ENCODE results near the gene TMEM109.
"Not testable (repeated sequence)": the region's sequence is repeated elsewhere in the genome, so short reads cannot be mapped to it uniquely, and the experiment has no call there.

Gene TMEM109

GRCh38 chr11:60878245-60879101 lies 35.5 kb upstream of the TMEM109 start:
- DNase-seq (ENCODE audit: low spot score) = no peak

GRCh38 chr11:60879104-60879503 lies 34.9 kb upstream of the TMEM109 start:
- no peak for DNase-seq (ENCODE audit: low spot score)

- DNase-seq (ENCODE audit: low spot score) = no peak
Observed at GRCh38 chr11:60879971-60880588, 33.9 kb upstream of the TMEM109 start.

GRCh38 chr11:60880643-60881282 lies 33.2 kb upstream of the TMEM109 start:
- DNase-seq (ENCODE audit: low spot score) = no peak

GRCh38 chr11:60887556-60887955 lies 26.4 kb upstream of the TMEM109 start:
- no peak for DNase-seq (ENCODE audit: low spot score)

GRCh38 chr11:60889869-60890311 lies 24.1 kb upstream of the TMEM109 start:
- no peak for DNase-seq (ENCODE audit: low spot score)

GRCh38 chr11:60890696-60891095 lies 23.3 kb upstream of the TMEM109 start:
- no peak for DNase-seq (ENCODE audit: low spot score)

GRCh38 chr11:60891103-60891741 lies 22.7 kb upstream of the TMEM109 start:
- DNase-seq (ENCODE audit: low spot score) = no peak

- no peak for DNase-seq (ENCODE audit: low spot score)
Observed at GRCh38 chr11:60895687-60896086, 18.3 kb upstream of the TMEM109 start.

- DNase-seq (ENCODE audit: low spot score) = no peak
Observed at GRCh38 chr11:60897496-60897895, 16.5 kb upstream of the TMEM109 start.

GRCh38 chr11:60899046-60899936 lies 14.7 kb upstream of the TMEM109 start:
- no peak for DNase-seq (ENCODE audit: low spot score)

- no peak for DNase-seq (ENCODE audit: low spot score)
Observed at GRCh38 chr11:60899977-60900376, 14.0 kb upstream of the TMEM109 start.

GRCh38 chr11:60900673-60901404 lies 13.1 kb upstream of the TMEM109 start:
- DNase-seq (ENCODE audit: low spot score) = no peak

GRCh38 chr11:60902625-60903024 lies 11.3 kb upstream of the TMEM109 start:
- no peak for DNase-seq (ENCODE audit: low spot score)

GRCh38 chr11:60905047-60905446 lies 8.9 kb upstream of the TMEM109 start:
- no peak for DNase-seq (ENCODE audit: low spot score)

GRCh38 chr11:60905551-60906113 lies 8.3 kb upstream of the TMEM109 start:
- DNase-seq (ENCODE audit: low spot score) = no peak

GRCh38 chr11:60906132-60906972 lies 7.6 kb upstream of the TMEM109 start, which contains the start of gene PRPF19:
Gene PRPF19, minus strand, starts transcription at chr11:60906585. Its CDS starts 203 bp downstream, at chr11:60906382.
- DNase-seq (ENCODE audit: low spot score) = peak; percentile 97

- no peak for DNase-seq (ENCODE audit: low spot score)
Observed at GRCh38 chr11:60908803-60909202, 5.2 kb upstream of the TMEM109 start.

- not testable (repeated sequence) for DNase-seq (ENCODE audit: low spot score)
Observed at GRCh38 chr11:60909680-60910280, 4.2 kb upstream of the TMEM109 start.

Data from putamen (tissue), 1 donor.